Occipital lobe (tissue), 2 donors: Measurements from ENCODE around the gene HLA-C. TPM values are rescaled to one million over a fixed set of nuclear protein-coding genes. Genes with fewer than 3 reads are reported as not detected.
"Not testable (repeated sequence)": the region's sequence is repeated elsewhere in the genome, so short reads cannot be mapped to it uniquely, and the experiment has no call there.

Experiments
- DNase-seq: peaks from one replicate; lab custom pipeline; 2025; lab: John Stamatoyannopoulos, UW
- total RNA-seq: library from RNA; depleted of rRNA; stranded (reverse); fragments of >200 nt; gene quantifications from one replicate; pipeline ENCODE4 v1.2.3, GENCODE V29; 2014

HLA-C gene
- 28.1 TPM for total RNA-seq

GRCh38 chr6:31271641-31272357, at the start of gene HLA-C:
TSS of gene HLA-C (minus strand) at chr6:31272092. CDS start at chr6:31272071, 21 bp downstream.
- peak; percentile 88 for DNase-seq

- DNase-seq, result no peak
Observed at GRCh38 chr6:31321005-31321707, 49.3 kb upstream of the HLA-C start.

GRCh38 chr6:31317036-31317435, 45.1 kb upstream of the HLA-C start:
- no peak for DNase-seq

- DNase-seq, result no peak
Observed at GRCh38 chr6:31309641-31310040, 37.7 kb upstream of the HLA-C start.

GRCh38 chr6:31308845-31309175, 36.9 kb upstream of the HLA-C start:
- no peak for DNase-seq

GRCh38 chr6:31308050-31308844, 36.4 kb upstream of the HLA-C start:
- DNase-seq, result no peak

GRCh38 chr6:31307669-31308049, 35.8 kb upstream of the HLA-C start:
- no peak for DNase-seq

- no peak for DNase-seq
Observed at GRCh38 chr6:31305703-31306219, 33.9 kb upstream of the HLA-C start.

- no peak for DNase-seq
Observed at GRCh38 chr6:31304683-31305082, 32.8 kb upstream of the HLA-C start.

- no peak for DNase-seq
Observed at GRCh38 chr6:31300797-31301196, 28.9 kb upstream of the HLA-C start.

GRCh38 chr6:31299947-31300346, 28.1 kb upstream of the HLA-C start:
- DNase-seq, result no peak

- no peak for DNase-seq
Observed at GRCh38 chr6:31299511-31299910, 27.6 kb upstream of the HLA-C start.

- DNase-seq, result no peak
Observed at GRCh38 chr6:31294056-31294455, 22.2 kb upstream of the HLA-C start.

GRCh38 chr6:31293343-31293742, 21.5 kb upstream of the HLA-C start:
- no peak for DNase-seq

- DNase-seq, result no peak
Observed at GRCh38 chr6:31289788-31290187, 17.9 kb upstream of the HLA-C start.

- no peak for DNase-seq
Observed at GRCh38 chr6:31287619-31288018, 15.7 kb upstream of the HLA-C start.

- no peak for DNase-seq
Observed at GRCh38 chr6:31285982-31286381, 14.1 kb upstream of the HLA-C start.

- DNase-seq, result no peak
Observed at GRCh38 chr6:31285486-31285885, 13.6 kb upstream of the HLA-C start.

GRCh38 chr6:31279647-31280046, 7.8 kb upstream of the HLA-C start:
- not testable (repeated sequence) for DNase-seq

- DNase-seq, result no peak
Observed at GRCh38 chr6:31272836-31273626, 1.1 kb upstream of the HLA-C start.

GRCh38 chr6:31272436-31272835, 544 bp upstream of the HLA-C start:
- DNase-seq, result no peak
